NCI-H1092 treated with DMSO at 0.1 percent for 48 hours (cell line): ENCODE results near the gene DOCK8.

Source experiments
- DNase-seq: peaks from one replicate; lab custom pipeline; 2025; lab: John Stamatoyannopoulos, UW

The DOCK8 gene

DNA sequence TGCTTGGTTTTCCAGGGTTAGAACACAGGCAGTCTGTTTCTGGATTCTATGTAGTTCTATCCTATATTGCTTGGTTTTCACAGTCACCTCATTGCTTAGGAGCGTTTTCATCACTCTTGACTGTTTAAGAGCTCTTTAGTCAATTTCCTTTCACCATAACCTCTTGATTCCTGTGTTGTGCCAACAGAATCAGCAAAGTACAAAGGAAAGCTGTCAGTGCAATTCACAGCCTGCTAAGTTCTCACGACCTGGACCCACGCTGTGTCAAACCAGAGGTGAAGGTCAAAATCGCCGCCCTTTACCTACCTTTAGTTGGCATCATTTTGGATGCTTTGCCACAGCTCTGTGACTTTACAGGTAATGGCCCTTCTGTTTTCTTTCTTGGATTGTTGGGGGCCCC lies 199.9 kb downstream of the DOCK8 start:
- DNase-seq, result no peak

DNA sequence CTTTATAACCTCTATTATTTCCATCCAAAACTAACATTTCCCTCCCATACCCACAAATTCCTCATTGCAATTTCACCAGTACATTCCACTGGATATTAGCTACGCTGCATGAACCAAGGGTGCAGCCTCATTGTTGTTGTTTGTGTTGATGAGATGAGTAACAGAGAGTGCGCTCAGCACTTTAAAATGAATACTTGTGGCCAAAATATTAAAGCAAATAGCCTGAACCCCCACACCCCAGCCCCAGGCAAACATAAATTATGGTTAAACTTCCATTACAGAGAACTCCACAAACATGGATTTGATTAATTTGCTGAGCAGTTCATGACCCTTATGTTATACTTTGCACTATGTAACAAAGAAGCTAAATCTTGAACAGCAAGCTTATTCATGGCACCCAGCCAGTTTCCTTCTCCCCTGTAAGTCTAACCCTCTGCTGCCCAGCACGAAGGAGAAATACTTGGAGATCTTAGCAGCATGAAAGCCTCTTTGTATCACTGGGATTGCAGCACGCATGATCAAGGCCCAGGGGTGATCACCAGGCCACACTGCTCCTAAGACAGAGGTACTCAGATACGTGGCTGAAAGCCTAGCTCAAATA lies 205.0 kb downstream of the DOCK8 start:
- DNase-seq, result no peak

DNA sequence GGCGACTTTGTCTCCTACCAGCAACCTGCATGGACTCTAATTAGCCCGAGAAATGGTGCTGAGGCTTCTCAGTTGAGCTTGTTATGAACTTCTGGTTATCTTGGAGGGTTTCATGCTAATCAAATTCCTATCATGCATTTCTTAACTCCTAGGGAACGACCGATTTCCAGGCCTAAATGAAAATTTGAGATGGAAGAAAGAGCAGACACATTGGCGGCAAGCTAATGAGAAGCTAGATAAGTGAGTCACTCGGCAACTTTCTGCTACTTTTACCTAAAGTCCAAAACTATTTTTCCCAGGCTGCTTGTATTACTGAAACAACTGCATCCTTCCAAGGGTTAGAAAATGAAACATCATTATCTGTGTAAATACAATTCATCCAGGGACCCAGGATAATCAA lies 207.2 kb downstream of the DOCK8 start:
- no peak for DNase-seq

DNA sequence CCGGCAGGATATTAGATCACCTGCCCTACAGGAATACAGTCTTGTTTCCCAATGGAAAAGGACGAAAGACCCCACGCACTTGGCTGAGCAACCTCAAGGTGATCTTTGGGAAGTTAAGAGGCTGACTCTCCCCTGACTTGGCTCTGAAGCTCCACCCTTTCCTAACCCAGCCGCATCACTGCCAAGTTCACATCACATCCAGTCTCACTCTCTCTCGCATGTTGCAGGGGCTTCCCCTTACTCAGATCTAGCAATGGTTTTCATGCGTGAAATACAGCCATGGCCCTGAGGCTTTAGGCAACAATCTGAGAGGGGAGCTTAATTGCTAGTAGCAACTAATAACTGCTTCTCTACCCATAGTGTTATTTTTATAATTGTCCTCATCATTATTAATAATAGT lies 211.6 kb downstream of the DOCK8 start:
- DNase-seq, result no peak

DNA sequence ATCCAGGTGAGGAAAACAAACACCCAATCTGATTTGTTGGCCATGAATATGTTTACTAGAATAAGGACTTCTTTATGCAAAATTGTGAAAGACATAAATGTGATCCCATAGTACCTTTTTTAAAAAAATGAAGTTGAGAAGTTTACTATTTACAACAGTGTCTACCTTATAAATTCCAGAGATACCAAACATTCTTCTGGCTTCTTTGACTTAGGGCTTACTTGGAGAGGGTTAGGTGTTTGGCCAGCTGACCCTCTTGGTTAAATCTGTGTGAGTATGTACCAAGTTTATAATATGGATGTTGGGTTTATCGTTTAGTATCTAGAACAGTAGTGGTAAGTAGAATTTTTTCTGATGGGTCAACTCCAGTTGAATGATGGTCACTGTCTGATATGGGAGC lies 212.3 kb downstream of the DOCK8 start:
- DNase-seq, result no peak

DNA sequence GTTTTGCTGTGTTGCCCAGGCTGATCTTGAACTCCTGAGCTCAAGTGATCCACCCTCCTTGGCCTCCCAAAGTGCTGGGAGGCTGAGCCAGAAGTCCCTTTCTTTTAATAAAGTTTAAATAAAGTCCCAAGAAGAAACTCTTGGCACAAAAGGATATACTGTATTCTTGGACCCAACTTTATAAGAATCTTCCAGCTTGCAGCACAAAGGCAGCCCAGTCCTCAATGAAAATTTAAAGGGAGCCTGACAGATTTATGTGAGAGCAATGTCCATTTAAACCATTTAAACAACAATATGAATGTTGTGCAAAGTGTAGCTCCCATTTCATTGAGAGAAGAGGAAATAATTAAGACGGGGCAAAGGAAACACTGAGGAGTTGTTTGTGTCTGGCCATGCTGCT lies 217.0 kb downstream of the DOCK8 start:
- DNase-seq, result no peak

DNA sequence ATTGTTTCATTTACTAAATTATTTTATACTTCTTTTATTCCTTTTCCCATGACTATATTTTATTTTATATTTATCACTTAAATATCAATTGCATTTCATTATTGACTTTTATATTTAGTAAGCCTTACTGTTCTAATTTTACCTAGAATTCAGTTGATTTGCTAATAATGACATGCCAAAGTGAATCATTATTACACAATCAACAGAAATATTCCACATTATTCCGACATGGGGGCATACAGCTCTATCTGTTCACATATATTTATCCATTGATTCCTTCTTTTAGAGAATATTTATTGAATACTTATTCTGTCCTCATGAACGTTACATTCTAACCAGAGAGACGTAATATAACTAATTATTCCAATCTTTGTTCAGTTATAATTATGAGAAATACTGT lies 221.8 kb downstream of the DOCK8 start:
- DNase-seq, result no peak

DNA sequence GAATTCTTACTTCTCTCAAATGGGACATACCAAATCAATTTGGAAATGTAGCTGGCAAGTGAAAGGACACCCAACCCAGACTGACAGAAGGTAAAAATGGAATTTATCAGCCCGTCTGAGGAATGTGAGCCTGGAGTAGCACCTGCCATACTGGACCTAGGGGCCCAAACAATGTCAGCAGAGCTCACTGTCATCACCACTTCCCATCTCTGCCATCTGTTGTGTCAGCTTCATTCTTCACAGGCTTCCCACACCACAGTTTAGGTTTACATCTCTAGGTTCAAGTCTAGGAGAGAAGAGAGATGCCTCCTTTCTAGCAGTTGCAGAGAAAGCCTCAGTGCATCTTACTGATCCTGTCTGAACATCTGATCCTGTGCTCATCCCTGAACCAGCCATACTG lies 222.4 kb downstream of the DOCK8 start:
- no peak for DNase-seq

DNA sequence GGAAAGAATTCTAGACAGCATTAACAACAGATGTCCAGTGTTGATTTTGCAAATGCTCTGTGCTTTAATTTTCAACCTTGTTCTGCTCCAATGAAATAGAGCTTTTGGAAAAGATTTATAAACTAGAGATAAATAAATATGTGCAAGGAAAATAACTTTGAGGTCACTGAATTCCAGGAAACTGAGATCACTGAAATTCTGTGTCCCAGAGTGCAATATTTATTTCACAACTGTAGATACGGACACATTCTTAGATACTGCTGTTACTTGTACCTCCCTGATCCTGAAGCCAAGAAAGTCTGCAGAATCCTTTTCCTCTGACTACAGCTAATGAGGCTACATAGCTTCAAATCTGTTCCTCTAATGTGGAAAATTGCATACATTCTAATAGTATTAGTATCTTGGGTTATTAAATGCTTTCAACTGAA lies 222.9 kb downstream of the DOCK8 start:
- no peak for DNase-seq

DNA sequence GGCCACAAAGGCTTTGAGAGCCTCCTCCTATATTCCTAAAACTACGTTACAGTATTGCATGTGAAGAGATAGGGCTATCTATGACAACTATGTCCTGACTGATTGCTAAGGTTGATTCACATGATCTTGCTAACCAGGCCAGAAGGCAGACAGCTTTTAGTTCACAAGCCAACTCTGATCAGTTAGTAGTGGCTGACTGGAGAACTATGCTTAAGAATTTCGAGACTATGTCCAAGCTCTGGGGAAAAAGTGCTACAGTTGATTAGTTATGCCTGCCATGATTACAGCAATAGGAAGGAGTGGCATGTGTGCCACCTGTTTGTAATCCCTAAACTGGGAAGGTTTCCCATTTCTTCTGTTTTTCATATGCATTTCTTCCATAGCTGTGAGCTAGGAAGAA lies 223.4 kb downstream of the DOCK8 start:
- no peak for DNase-seq

DNA sequence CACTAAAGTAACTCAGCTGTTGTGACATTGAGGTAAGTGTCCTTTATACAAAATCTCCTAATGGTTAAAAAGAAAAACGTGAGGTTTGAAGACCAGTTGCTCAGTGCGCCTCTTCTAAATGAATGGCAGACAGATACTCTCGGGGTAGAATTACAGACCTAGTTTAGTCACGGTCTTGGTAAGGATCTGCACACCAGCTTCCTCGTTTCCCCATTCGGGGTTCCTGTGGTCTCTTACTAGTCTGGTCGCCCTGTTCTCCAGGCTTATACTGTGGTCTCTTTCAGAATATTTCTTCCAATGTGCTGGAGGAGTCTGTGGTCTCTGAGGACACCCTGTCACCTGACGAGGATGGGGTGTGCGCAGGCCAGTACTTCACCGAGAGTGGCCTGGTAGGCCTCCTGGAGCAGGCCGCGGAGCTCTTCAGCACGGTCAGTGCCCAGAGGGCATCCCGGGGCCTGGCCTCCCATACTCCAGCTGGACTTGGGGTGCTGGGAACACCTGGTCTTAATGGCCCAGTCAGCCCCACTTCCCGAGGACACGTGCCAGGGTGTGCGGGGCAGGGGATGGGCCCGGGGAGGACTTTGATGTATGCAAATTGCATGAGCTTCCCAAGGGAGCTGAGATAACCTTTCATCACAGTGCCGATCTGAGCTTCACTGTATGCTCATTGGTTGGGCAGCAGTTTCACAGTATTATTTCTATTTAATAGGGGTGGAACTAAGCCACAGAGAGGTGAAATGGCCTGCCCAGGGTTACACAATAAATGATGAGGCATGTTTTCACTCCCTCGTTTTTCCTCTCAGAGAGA lies 224.5 kb downstream of the DOCK8 start:
- no peak for DNase-seq

DNA sequence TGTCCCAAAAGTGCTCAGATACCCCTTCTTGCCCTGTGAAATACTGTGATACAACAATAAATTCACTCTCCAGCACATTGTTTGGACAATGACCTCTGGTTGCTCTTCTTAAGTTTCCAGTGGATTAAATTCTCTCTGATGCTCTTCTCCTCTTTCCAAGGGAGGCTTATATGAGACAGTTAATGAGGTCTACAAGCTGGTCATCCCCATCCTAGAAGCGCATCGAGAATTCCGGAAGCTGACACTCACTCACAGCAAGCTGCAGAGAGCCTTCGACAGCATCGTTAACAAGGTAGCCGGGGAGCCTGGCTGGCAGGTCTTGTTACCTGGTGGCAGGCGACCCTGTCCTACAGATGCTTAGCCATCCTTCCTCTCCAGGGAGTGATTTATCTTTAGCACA lies 226.5 kb downstream of the DOCK8 start:
- DNase-seq, result no peak

DNA sequence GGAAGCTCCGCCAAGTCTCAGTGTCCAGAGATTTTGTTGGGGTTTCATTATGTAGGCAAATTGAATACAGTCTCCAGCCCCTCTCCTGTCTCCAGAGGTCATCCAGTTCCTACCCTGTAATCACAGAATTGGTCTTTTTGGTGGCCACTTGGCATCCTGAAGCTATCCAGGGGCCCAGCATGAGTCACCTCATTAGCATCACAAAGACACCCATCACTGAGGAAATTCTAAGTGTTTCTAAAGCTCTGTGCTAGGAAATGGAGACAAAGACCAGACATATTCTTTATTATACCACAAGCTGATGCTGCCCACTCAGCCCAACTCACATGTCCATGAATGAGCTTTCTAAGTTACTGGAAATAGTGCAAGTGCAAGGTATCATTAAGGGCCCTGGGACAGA lies 229.9 kb downstream of the DOCK8 start:
- no peak for DNase-seq

DNA sequence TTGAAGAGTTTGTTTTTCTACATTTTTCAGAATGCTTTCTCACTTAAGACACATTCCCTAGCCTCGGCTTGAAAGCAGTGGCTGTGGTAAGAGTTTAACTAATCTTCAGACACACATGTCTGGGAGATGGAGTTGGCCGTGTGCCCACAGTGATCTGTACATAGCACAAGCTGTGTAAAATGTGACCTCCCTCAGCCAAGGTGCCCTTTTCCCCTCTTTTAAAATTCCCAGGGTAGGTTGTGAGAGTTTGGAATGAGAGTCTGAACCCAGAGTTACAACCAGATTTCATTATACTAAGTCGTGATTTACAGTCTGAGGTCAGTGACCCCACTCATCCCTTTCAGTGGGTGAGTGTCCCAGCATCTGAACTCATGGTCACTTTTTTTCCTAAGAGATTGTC lies 230.4 kb downstream of the DOCK8 start:
- DNase-seq, result no peak

DNA sequence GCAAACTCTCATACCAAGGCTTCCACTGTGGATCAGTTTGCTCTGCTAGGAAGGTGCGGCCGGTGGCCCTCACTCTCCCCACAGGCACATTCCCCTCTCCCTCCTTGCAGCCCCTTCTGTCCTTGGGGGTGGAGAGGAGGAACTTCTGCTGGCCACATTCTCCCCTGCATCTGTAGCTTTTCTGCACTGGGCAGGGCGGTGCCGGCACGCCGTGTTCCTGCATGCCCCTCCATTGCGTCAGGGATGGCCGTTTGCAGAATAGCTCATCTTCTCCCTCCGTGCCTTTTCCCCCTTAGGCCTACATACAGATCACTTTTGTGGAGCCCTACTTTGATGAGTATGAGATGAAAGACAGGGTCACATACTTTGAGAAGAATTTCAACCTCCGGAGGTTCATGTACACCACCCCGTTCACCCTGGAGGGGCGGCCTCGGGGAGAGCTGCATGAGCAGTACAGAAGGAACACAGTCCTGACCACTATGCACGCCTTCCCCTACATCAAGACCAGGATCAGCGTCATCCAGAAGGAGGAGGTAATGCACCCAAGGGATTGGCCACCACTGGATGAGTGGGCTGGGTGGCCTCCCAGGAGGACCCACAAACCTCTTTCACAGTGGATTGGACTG lies 231.5 kb downstream of the DOCK8 start:
- no peak for DNase-seq

DNA sequence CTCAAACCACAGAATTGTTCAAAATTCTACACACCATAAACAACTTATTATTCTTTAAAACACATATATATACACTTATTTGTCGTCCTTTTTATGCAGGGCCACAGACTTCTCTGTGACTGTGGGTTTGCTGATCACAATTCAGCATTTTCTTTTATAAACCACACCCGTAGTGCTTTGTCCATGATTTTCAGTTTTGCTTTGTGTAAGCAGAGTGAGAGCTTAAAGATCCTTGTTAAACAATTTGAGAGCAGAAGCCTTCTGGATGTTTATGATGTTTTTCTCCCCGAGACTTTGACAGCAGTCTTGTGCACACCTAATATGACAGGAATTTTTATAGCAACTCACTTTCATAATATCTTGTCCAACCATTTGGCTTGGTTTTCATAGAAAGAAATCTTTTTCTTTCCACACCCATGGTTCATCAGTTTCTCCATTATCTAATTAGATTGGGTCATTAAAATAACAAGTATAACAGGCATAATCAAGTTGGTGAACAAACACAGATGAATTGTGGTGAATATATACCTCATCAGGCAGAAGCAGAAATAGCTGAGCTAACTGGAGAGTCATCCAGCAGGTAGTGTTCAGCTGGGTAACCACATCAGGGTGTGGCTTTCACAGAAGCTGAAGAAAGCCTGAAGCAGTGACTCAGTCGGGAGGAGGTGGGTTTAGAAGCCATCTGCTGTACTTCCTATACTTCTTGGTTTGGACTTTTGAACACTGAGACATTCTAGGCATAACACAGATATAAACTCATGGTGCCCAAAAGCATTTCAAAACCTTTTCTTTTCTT lies 232.8 kb downstream of the DOCK8 start:
- DNase-seq, result no peak

DNA sequence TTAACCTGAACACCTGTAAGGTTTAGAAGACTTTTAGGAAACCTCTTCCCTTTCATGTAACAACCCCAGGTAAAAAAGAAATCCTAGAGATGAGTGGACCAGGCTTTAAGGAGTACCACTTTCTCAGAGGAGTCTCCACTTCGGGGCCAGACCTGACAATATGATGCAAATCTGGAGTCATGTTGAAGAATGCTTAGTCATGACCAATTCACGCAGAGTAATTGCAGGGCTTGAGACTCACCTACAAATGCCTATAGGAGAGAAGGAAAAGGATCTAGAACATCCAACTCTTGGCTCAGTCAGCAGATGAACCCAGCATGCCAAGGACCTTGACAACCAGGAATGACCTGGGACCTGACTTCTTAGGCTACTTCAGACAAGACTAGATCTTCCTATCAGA lies 235.4 kb downstream of the DOCK8 start:
- no peak for DNase-seq

DNA sequence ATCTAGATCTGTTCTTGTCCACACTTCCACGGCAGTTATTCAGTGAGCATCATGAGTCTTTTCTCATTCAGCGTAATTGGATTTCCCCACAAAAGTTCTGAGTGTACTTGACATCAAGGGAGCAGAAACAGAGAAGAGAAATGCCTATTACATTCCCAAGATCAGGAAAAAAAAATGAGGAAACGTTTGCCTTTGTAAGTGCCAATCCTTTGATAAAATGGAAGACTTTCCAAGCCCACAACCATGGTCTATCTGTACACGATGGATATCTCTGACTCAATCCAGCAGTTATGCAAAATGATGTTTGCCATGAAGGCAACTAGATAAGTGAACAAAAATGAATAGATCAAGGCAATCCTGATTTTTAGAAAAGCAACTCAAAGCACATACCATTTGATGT lies 235.9 kb downstream of the DOCK8 start:
- no peak for DNase-seq

DNA sequence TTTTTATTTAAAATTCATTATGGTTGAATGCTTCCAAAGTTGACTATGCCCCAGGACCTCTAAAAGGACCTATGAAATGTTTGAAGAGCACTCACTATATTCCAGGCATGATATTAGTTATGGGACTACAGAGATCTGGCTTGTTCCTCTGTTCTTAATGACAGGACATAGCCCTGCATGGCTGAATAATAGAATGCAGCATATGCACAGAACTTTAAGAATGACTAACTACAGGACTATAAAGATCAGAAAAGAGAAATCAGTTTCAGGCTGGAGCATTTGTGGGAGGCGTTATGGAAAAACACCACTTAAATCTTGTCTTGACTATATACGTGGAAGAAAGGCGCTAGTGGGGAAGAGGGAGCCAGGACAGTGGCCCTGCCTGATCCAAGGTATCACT lies 239.2 kb downstream of the DOCK8 start:
- DNase-seq, result no peak

DNA sequence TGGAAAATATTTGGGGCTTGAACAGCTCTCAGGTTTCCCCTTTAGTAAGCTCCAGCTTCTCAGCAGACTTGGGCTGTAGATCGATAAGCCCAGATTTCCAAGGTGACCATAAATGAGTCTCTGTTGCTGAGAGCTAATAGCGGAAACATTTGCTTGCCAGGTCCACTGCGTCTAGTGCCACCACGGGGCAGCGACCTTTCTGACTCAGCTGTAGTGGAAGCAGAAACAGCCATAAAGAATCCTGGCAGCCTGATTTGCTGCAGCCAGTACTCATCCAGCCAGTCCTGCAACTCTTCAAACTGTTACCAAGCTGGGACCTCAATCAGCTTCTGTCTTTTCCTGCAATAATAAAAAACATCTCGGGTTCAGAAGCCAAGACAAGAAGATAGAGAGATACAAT lies 241.7 kb downstream of the DOCK8 start:
- DNase-seq, result no peak

DNA sequence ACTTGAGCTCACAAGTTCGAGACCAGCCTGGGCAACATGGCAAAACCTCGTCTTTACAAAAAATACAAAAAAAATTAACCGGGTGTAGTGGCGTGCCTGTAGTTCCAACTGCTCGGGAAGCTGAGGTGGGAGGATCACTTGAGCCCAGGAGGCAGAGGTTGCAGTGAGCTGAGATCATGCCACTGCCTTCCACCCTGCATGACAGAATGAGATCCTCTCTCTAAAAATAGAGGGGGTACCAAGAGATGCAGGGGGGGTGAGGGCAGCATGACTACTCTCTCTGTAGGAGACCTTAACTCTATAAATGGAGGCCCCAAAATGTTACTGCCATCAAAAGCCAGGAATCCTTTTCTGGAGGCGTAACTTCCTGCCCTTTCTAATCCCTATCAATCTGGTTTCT lies 243.9 kb downstream of the DOCK8 start:
- DNase-seq, result no peak
